Astrocyte of the cerebellum (primary cell): ENCODE data around the gene DCAKD.

Experiments used
- DNase-seq: peaks from one replicate; pipeline ENCODE4 v3.0.0-alpha.2; 2011; ENCODE audit warnings: low read depth
- H3K4me3 ChIP-seq: 2 replicates; pipeline ENCODE4 v1.5.1; 2011; ENCODE audit warnings: mild to moderate bottlenecking, low read depth, low read length, moderate library complexity
- CTCF ChIP-seq: IDR thresholded peaks from 2 replicates; pipeline ENCODE4 v1.5.1; 2012; ENCODE audit warnings: low read length, low read depth, moderate library complexity, mild to moderate bottlenecking; ENCODE audit errors: missing control alignments
- in situ Hi-C: cut with HindIII; loops from 2 replicates; pipeline ENCODE4 v1.10.0; 2017; ENCODE audit warnings: low sequenced_read_pairs

The DCAKD gene

GRCh38 chr17:45070809-45071208 lies 19.4 kb upstream of the DCAKD start:
- H3K4me3 ChIP-seq: no peak overlapping the region
- DNase-seq: no peak
- TF ChIP-seq CTCF: no peak
- in situ Hi-C loops: no loop called here

- in situ Hi-C loops: no loop called here
- no peak for TF ChIP-seq CTCF
- no peak for DNase-seq
- no peak overlapping the region for H3K4me3 ChIP-seq
Measured at GRCh38 chr17:45070001-45070400, 18.6 kb upstream of the DCAKD start.

GRCh38 chr17:45067637-45068036 lies 16.2 kb upstream of the DCAKD start:
- H3K4me3 ChIP-seq: no peak overlapping the region
- no peak for TF ChIP-seq CTCF
- DNase-seq: no peak
- in situ Hi-C loops: no loop called here

GRCh38 chr17:45063198-45063597 lies 11.8 kb upstream of the DCAKD start:
- DNase-seq: no peak
- no peak for TF ChIP-seq CTCF
- no peak overlapping the region for H3K4me3 ChIP-seq
- in situ Hi-C loops: no loop called here

- no peak for TF ChIP-seq CTCF
- H3K4me3 ChIP-seq: peak overlapping the region; percentile 60
- no peak for DNase-seq
- in situ Hi-C loops: no loop called here
Measured at GRCh38 chr17:45061606-45062205, 10.3 kb upstream of the DCAKD start.

- H3K4me3 ChIP-seq: peak within 1 kb of the TSS; percentile 60
- peak; percentile 100 for DNase-seq
- in situ Hi-C loops: no loop called here
- TF ChIP-seq CTCF: no peak
Measured at GRCh38 chr17:45060797-45061605, 9.6 kb upstream of the DCAKD start, which contains the start of gene NMT1. Gene NMT1 (plus strand): TSS chr17:45061317. CDS start chr17:45061330, 13 bp downstream.
